H1 (cell line): ENCODE measurements around the gene CCPG1. TPM values are rescaled to one million over a fixed set of nuclear protein-coding genes. Genes with fewer than 3 reads are reported as not detected.

Experiments
- CTCF ChIA-PET: fragments of 300-600 bp; sonication (Branson Sonifier 250); formaldehyde crosslinking; loops from one replicate; lab custom pipeline; 2021; ENCODE audit not compliant: partially characterized antibody; lab: Charles Lee
- POLR2A ChIA-PET: fragments of 300-600 bp; sonication (Branson Sonifier 250); formaldehyde crosslinking; loops from one replicate; lab custom pipeline; 2021; ENCODE audit warnings: inconsistent platforms; ENCODE audit not compliant: partially characterized antibody; lab: Charles Lee
- DNase-seq, 2 experiments: peaks; one replicate each; pipeline versions ENCODE4 v3.0.0 to v3.0.0-alpha.2; 2010 to 2022; ENCODE audit warnings: low spot score in 2 of 2, low read depth in 1 of 2, mixed read lengths in 1 of 2
- FAIRE-seq: peaks from 2 replicates; lab custom pipeline; 2011; peaks lifted over from hg19 to GRCh38; lab: Jason Lieb, UNC
- H2AFZ ChIP-seq: 2 replicates; pipeline ENCODE4 v1.8.1; 2012; ENCODE audit warnings: low read length, inconsistent platforms
- H2AK5ac ChIP-seq: 2 replicates; pipeline ENCODE4 v1.6.1; 2013; ENCODE audit warnings: low read depth, low read length
- H2BK120ac ChIP-seq: replicated peaks from 2 replicates; pipeline ENCODE3; 2013; ENCODE audit warnings: low read depth, low read length, inconsistent platforms
- H2BK12ac ChIP-seq: 2 replicates; pipeline ENCODE4 v1.6.1; 2013; ENCODE audit warnings: low read depth, low read length
- H2BK15ac ChIP-seq: 2 replicates; pipeline ENCODE4 v1.6.1; 2013; ENCODE audit warnings: low read length
- H2BK20ac ChIP-seq: 2 replicates; pipeline ENCODE4 v1.6.1; 2013; ENCODE audit warnings: low read length
- H2BK5ac ChIP-seq: 2 replicates; pipeline ENCODE4 v1.6.1; 2013; ENCODE audit warnings: low read depth, low read length
- H3K14ac ChIP-seq: 2 replicates; pipeline ENCODE4 v1.6.1; 2013; ENCODE audit warnings: inconsistent platforms; ENCODE audit not compliant: insufficient read length
- H3K18ac ChIP-seq: 2 replicates; pipeline ENCODE4 v1.6.1; 2013; ENCODE audit warnings: low read length; ENCODE audit errors: extremely low read depth
- H3K23ac ChIP-seq: 2 replicates; pipeline ENCODE4 v1.6.1; 2013; ENCODE audit warnings: inconsistent platforms; ENCODE audit not compliant: insufficient read length
- H3K23me2 ChIP-seq: 2 replicates; pipeline ENCODE4 v1.6.1; 2013; ENCODE audit warnings: low read depth, low read length
- H3K27ac ChIP-seq: 2 replicates; pipeline ENCODE4 v1.6.1; 2011; ENCODE audit warnings: low read depth, low read length, inconsistent platforms
- H3K27me3 ChIP-seq, 4 experiments: replicated peaks in 1 of 4; 1 replicate in 1 of 4; 2 replicates in 3 of 4; pipeline versions ENCODE4 v1.6.1 to v1.8.1; 2011 to 2013; ENCODE audit warnings: low read length in 3 of 4, mild to moderate bottlenecking in 3 of 4, inconsistent platforms in 2 of 4, mixed read lengths in 2 of 4, moderate library complexity in 1 of 4; ENCODE audit not compliant: control insufficient read depth in 3 of 4, insufficient read depth in 3 of 4; ENCODE audit errors: extremely low read depth in 1 of 4
- H3K36me3 ChIP-seq, 4 experiments: 2 replicates each; pipeline versions ENCODE4 v1.6.1 to v1.8.1; 2011 to 2013; ENCODE audit warnings: mild to moderate bottlenecking in 4 of 4, low read length in 3 of 4, moderate library complexity in 2 of 4, control low read depth in 1 of 4, inconsistent platforms in 1 of 4; ENCODE audit not compliant: insufficient read depth in 4 of 4, control insufficient read depth in 2 of 4
- H3K4ac ChIP-seq: replicated peaks from 2 replicates; pipeline ENCODE3; 2013; ENCODE audit warnings: low read length, low read depth, mixed read lengths, inconsistent platforms; ENCODE audit not compliant: insufficient read length
- H3K4me1 ChIP-seq, 4 experiments: replicated peaks in 1 of 4; 1 replicate in 1 of 4; 2 replicates in 3 of 4; pipeline versions ENCODE4 v1.6.1 to v1.8.1; 2011 to 2013; ENCODE audit warnings: low read length in 3 of 4, inconsistent platforms in 2 of 4, mixed read lengths in 1 of 4; ENCODE audit not compliant: insufficient read depth in 4 of 4, control insufficient read depth in 3 of 4
- H3K4me2 ChIP-seq, 2 experiments: 2 replicates each; pipeline versions ENCODE4 v1.6.1 to v1.8.1; 2011 to 2013; ENCODE audit warnings: low read depth in 2 of 2, low read length in 2 of 2, control low read depth in 1 of 2, inconsistent platforms in 1 of 2, mild to moderate bottlenecking in 1 of 2; ENCODE audit not compliant: insufficient read depth in 1 of 2
- H3K4me3 ChIP-seq, 4 experiments: fragments of 200-600, 300-600 bp in 1 of 4; sonication (generic), shearing (Covaris generic), sonication (Bioruptor Twin) in 1 of 4; 2 replicates each; pipeline versions ENCODE4 v1.5.1 to v1.8.1; 2011 to 2016; ENCODE audit warnings: low read length in 4 of 4, low read depth in 3 of 4, control low read depth in 2 of 4, inconsistent platforms in 2 of 4, mild to moderate bottlenecking in 2 of 4, mixed read lengths in 1 of 4, moderate library complexity in 1 of 4; ENCODE audit not compliant: insufficient read depth in 2 of 4; ENCODE audit errors: extremely low read depth in 1 of 4
- H3K56ac ChIP-seq: replicated peaks from 2 replicates; pipeline ENCODE3; 2013; ENCODE audit warnings: low read depth, mild to moderate bottlenecking, mixed read lengths, low read length, inconsistent platforms; ENCODE audit not compliant: insufficient read length
- H3K79me1 ChIP-seq: 2 replicates; pipeline ENCODE4 v1.6.1; 2013; ENCODE audit warnings: low read depth, low read length, control low read depth
- H3K79me2 ChIP-seq, 2 experiments: 2 replicates each; pipeline versions ENCODE4 v1.6.1 to v1.8.1; 2012 to 2013; ENCODE audit warnings: low read length in 2 of 2, mild to moderate bottlenecking in 2 of 2, inconsistent platforms in 1 of 2; ENCODE audit not compliant: insufficient read depth in 2 of 2, control insufficient read depth in 1 of 2
- H3K9ac ChIP-seq, 4 experiments: replicated peaks in 1 of 4; 1 replicate in 1 of 4; 2 replicates in 3 of 4; pipeline versions ENCODE4 v1.6.1 to v1.8.1; 2011 to 2013; ENCODE audit warnings: low read depth in 3 of 4, low read length in 3 of 4, control low read depth in 2 of 4, mild to moderate bottlenecking in 2 of 4, moderate library complexity in 2 of 4, inconsistent platforms in 1 of 4; ENCODE audit errors: extremely low read depth in 1 of 4
- H3K9me3 ChIP-seq, 2 experiments: 2 replicates each; pipeline versions ENCODE4 v1.6.1 to v1.8.1; 2012 to 2013; ENCODE audit warnings: mild to moderate bottlenecking in 2 of 2, moderate library complexity in 2 of 2, control low read depth in 1 of 2, inconsistent platforms in 1 of 2, low read depth in 1 of 2, low read length in 1 of 2, mixed read lengths in 1 of 2; ENCODE audit not compliant: insufficient read depth in 2 of 2
- H4K20me1 ChIP-seq, 2 experiments: replicated peaks in 1 of 2; 2 replicates each; pipeline versions ENCODE3 to v1.8.1; 2011 to 2013; ENCODE audit warnings: inconsistent platforms in 2 of 2, low read length in 2 of 2, mild to moderate bottlenecking in 1 of 2; ENCODE audit not compliant: insufficient read depth in 2 of 2, control insufficient read depth in 1 of 2
- H4K5ac ChIP-seq: 2 replicates; pipeline ENCODE4 v1.6.1; 2013; ENCODE audit warnings: low read length, low read depth, mixed read lengths, inconsistent platforms; ENCODE audit not compliant: insufficient read length
- H4K8ac ChIP-seq: 2 replicates; pipeline ENCODE4 v1.8.0; 2013; ENCODE audit warnings: mild to moderate bottlenecking, moderate library complexity, low read length, inconsistent platforms; ENCODE audit not compliant: insufficient read depth; ENCODE audit errors: extremely low read depth
- H4K91ac ChIP-seq: replicated peaks from 2 replicates; pipeline ENCODE3; 2013; ENCODE audit warnings: low read length, mixed read lengths, inconsistent platforms; ENCODE audit not compliant: insufficient read length
- ATF2 ChIP-seq: IDR thresholded peaks from 2 replicates; pipeline ENCODE4 v1.6.1; 2012; ENCODE audit warnings: low read length, inconsistent platforms
- EGR1 ChIP-seq: IDR thresholded peaks from 2 replicates; pipeline ENCODE4 v1.6.1; 2011; ENCODE audit warnings: low read depth, low read length, borderline replicate concordance
- NANOG ChIP-seq: IDR thresholded peaks from 2 replicates; pipeline ENCODE4 v1.6.1; 2011; ENCODE audit warnings: low read length, low read depth, mild to moderate bottlenecking, inconsistent platforms; ENCODE audit not compliant: insufficient read depth, poor library complexity, severe bottlenecking
- POLR2A ChIP-seq, 2 experiments: IDR thresholded peaks; 1 replicate in 1 of 2; 2 replicates in 1 of 2; pipeline ENCODE4 v1.6.1; 2011; ENCODE audit warnings: low read depth in 2 of 2, low read length in 2 of 2, mild to moderate bottlenecking in 2 of 2; ENCODE audit errors: control extremely low read depth in 1 of 2
- TCF12 ChIP-seq: IDR thresholded peaks from 2 replicates; pipeline ENCODE4 v1.6.1; 2011; ENCODE audit warnings: low read depth, mild to moderate bottlenecking, low read length
- WGBS, 2 experiments: shearing (Covaris generic) in 1 of 2; methylation state at CpG; one replicate each; pipeline versions ENCODE4 v1.1.6 to v1.1.7; 2013 to 2015; ENCODE audit warnings: low lambda C conversion rate in 2 of 2, mixed read lengths in 2 of 2, inconsistent platforms in 1 of 2, low coverage in 1 of 2, missing lambda C conversion rate in 1 of 2; ENCODE audit not compliant: insufficient replicate concordance in 2 of 2, insufficient coverage in 1 of 2, insufficient read length in 1 of 2; ENCODE audit errors: extremely low coverage in 1 of 2, missing lambda C conversion rate in 1 of 2; 5-methylcytosine and 5-hydroxymethylcytosine counted together
- polyA plus RNA-seq, 7 experiments: library from polyadenylated mRNA; depleted of rRNA in 3 of 7; stranded (reverse) in 5 of 7; unstranded in 2 of 7; fragments of >200 nt in 5 of 7; fragments of 200-250 nt in 2 of 7; gene quantifications; 1 replicate in 5 of 7; 2 replicates in 1 of 7; 4 replicates in 1 of 7; pipeline versions ENCODE4 v1.2.1 to v1.2.3, GENCODE V29; 2011 to 2013; ENCODE audit warnings: missing spikeins in 2 of 7, mixed read lengths in 2 of 7
- total RNA-seq: library from RNA; stranded (reverse); fragmentation: NEBNext Ultra II Directional; extraction: Animal tissue kit (Norgen Biotek cat#: 25700); gene quantifications from 2 replicates; pipeline ENCODE4 v1.2.1, GENCODE V29; 2021

The CCPG1 gene
- total and polyA plus RNA-seq, 2 of the 8 experiments (the other 6 are each of a cell fraction or from before 2014, with no cell fraction given): 2.3 to 13.2 TPM

DNA sequence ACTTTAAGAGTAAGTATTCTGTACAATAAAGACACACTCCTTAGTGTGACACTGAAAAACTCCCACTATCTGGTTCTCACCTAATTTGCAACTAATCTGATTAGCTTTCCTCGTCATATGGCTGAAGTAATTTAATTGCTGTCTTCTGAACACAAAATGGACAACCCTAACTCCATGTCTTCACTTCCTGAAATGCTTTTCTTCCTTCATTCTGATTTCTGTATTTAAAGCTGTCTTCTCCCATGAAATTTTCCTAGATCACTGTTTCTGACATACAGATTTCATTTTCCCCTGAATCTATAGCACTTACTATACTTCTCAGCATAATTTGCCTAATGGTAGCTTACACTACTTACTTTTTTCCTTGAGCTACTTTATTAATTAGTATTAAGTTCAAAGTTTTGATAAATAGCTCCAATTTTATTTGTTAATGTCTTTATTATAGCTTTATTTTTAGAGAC lies 6.3 kb downstream of the CCPG1 start:
- Histone ChIP-seq H2BK15ac (no peak overlapping the region), H4K8ac (no peak overlapping the region), H4K91ac (no peak overlapping the region), H3K4me1 (no peaks in the 10 kb centered on the region), H3K4ac (no peak overlapping the region), H3K27ac (no peak overlapping the region), H3K79me2 (no peaks in the 10 kb centered on the region), H3K9me3 (no peaks in the 10 kb centered on the region), H3K18ac (no peak overlapping the region)
- DNase-seq: no peak
- TF ChIP-seq POLR2A (IDR thresholded peaks at IDR 0.05; ENCODE audit: control extremely low read depth in 1 of 2, low read depth in 2 of 2, low read length in 2 of 2) (no peak), ATF2 (no peak), EGR1 (no peak), NANOG (no peak), TCF12 (no peak)
- TF ChIP-seq, all 59 proteins: peak for 0
- H3K36me3 ChIP-seq: no peaks in the 10 kb centered on the region
- no peaks in the 10 kb centered on the region for H3K79me1 ChIP-seq
- H2BK12ac ChIP-seq: no peak overlapping the region
- no peak overlapping the region for H3K23ac ChIP-seq
- no peak overlapping the region for H3K56ac ChIP-seq
- no peak for FAIRE-seq
- no peak overlapping the region for H4K5ac ChIP-seq
- no peak overlapping the region for H2BK5ac ChIP-seq
- no peak overlapping the region for H3K4me2 ChIP-seq
- H2BK120ac ChIP-seq: no peak overlapping the region
- no peak overlapping the region for H2AFZ ChIP-seq
- H3K23me2 ChIP-seq: no peaks in the 10 kb centered on the region
- H3K9ac ChIP-seq: no peak overlapping the region
- no peak overlapping the region for H3K4me3 ChIP-seq
- ChIA-PET POLR2A (interaction anchor here (1.6 kb wide), 1 partner anchor 205 kb away, joined by 5 read pairs; the partner anchor contains the start of gene RSL24D1), CTCF (interaction anchor here (1.2 to 1.4 kb wide), 2 partner anchors 19 to 38 kb away, joined by 3 to 5 read pairs; no protein-coding TSS in a partner anchor)
- no peak overlapping the region for H2AK5ac ChIP-seq
- H4K20me1 ChIP-seq: no peaks in the 10 kb centered on the region
- 95% methylated on average over 1 of the region's 1 CpG; no CpG with 5 or more reads in 1 of the 2 experiments for WGBS, 2 experiments
- no peak overlapping the region for H3K14ac ChIP-seq
- H3K27me3 ChIP-seq: no peaks in the 10 kb centered on the region
- no peak overlapping the region for H2BK20ac ChIP-seq
